Esophagus (tissue), 2 donors: ENCODE measurements around the gene SH3YL1. TPM values are rescaled to one million over a fixed set of nuclear protein-coding genes. Genes with fewer than 3 reads are reported as not detected.

Experiments used
- H3K27ac ChIP-seq, 2 donors: one replicate each; pipeline ENCODE4 v1.5.1; 2013; ENCODE audit warnings: low read depth in 2 of 2, mild to moderate bottlenecking in 2 of 2, inconsistent platforms in 1 of 2, low read length in 1 of 2, moderate library complexity in 1 of 2
- H3K27me3 ChIP-seq, 2 donors: one replicate each; pipeline ENCODE4 v1.6.1; 2013; ENCODE audit warnings: low read length in 2 of 2, control low read depth in 1 of 2, mild to moderate bottlenecking in 1 of 2; ENCODE audit not compliant: insufficient read depth in 2 of 2, control insufficient read depth in 1 of 2
- H3K36me3 ChIP-seq, 2 donors: one replicate each; pipeline ENCODE4 v1.6.1; 2013; ENCODE audit warnings: low read length in 1 of 2; ENCODE audit not compliant: control insufficient read depth in 2 of 2, insufficient read depth in 2 of 2
- H3K4me1 ChIP-seq, 2 donors: one replicate each; pipeline ENCODE4 v1.6.1; 2013; ENCODE audit warnings: low read length in 1 of 2; ENCODE audit not compliant: control insufficient read depth in 2 of 2, insufficient read depth in 2 of 2
- H3K4me3 ChIP-seq, 2 donors: one replicate each; pipeline ENCODE4 v1.5.1; 2013; ENCODE audit warnings: low read length in 2 of 2, mild to moderate bottlenecking in 2 of 2, low read depth in 1 of 2, moderate library complexity in 1 of 2
- H3K9me3 ChIP-seq, 2 donors: one replicate each; pipeline ENCODE4 v1.6.1; 2013; ENCODE audit warnings: mild to moderate bottlenecking in 2 of 2, low read depth in 1 of 2, low read length in 1 of 2, moderate library complexity in 1 of 2; ENCODE audit not compliant: control insufficient read depth in 2 of 2, insufficient read depth in 1 of 2
- WGBS, 2 donors: extraction: QIAGEN DNeasy Blood & Tissue Kit; methylation state at CpG; one replicate each; pipeline ENCODE4 v1.1.7; 2013; 5-methylcytosine and 5-hydroxymethylcytosine counted together
- polyA plus RNA-seq, 2 donors: library from polyadenylated mRNA; stranded (reverse); fragments of 200-250 nt; gene quantifications; one replicate each; pipeline ENCODE4 v1.2.3, GENCODE V29; 2013
- donor health status: healthy with polysubstance abuse.
- donor health status: Bipolar disorder and iron deficiency.

SH3YL1 gene
- polyA plus RNA-seq, 2 donors, result 57.0 to 72.5 TPM

DNA sequence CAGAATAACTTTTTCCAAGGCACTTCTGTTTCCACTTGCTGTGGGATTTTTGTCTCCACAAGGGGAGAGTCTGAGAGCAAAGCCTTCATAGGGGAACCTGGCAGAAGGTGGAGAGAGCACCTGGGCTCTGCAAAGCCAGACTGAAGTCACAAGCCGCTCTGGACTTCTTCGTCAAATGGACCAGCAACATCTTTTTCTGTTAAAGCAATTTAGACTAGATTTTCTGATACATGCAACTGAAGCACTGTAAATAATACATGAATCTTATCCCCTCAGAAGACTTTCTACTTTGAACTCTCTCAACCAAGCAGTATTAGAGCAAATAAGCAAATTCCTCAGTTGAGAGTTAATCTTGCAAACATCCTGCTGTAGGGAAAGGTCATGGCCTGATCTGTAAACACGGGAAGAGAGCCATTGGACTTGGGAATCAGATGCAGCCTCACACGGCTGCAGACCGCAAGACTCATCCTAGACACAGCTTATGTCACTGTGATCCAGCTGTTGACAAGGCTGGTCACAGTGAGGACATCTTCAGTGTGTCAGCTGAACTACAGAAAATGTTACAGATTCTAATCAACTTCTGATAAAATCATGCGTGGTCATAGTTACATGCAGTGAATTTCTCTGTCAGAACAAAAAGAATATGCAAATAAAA is 3.2 kb downstream of the SH3YL1 start:
- H3K9me3 ChIP-seq, result no peaks in the 10 kb centered on the region
- no peak overlapping the region for H3K27ac ChIP-seq
- no peaks in the 10 kb centered on the region for H3K36me3 ChIP-seq
- no peaks in the 10 kb centered on the region for H3K4me1 ChIP-seq
- no peaks in the 10 kb centered on the region for H3K27me3 ChIP-seq
- 48 to 79% methylated on average over 6 of the region's 6 CpGs for WGBS, 2 donors
- no peak overlapping the region for H3K4me3 ChIP-seq

DNA sequence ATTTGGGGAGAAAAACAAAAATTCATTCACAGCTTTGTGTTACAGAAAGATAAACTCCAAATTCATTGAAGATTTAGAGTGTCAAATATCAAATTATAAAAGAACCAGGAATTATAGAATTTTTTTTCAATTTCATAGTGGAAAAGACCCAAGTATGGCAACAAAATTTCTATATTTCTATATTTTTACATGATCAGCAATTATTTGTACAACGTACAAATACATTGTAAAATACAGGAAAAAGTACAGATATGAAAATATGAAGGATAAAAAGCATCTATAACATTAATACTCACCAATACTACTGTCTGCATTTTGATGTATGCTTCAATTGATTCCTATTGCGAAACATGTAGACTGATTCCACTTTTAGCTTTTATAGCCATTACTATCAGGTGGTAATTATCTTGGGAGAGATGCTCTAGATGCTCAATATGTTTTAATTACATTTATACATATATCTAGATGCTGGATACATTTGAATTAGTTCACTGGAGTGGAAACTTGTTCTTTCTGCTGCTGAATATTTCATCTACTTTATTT is 4.0 kb downstream of the SH3YL1 start:
- Histone ChIP-seq H3K27ac (no peak overlapping the region), H3K9me3 (no peaks in the 10 kb centered on the region), H3K4me3 (no peak overlapping the region), H3K36me3 (no peaks in the 10 kb centered on the region), H3K4me1 (no peaks in the 10 kb centered on the region), H3K27me3 (no peaks in the 10 kb centered on the region)
- WGBS, 2 donors, result 97 to 99% methylated on average over 2 of the region's 2 CpGs

DNA sequence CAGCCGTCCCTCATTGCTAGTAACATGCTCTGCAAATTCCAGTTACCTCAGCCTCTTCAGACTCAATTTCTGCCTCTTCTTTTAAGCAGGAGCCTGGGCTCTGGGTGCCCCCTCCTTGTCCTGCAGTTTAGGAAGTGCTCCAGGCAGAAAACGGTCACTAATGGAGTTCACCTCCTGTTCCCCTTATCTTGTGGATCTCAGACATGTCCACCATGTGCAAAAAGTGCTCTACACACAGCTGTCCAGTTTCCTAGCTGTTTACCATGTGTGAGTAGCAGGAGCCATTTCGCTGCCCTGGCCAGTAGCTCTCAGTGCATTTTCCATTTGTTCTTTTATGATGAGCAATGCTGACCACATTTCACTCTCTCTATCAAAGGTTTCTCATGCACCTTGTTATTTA is 4.9 kb downstream of the SH3YL1 start:
- no peaks in the 10 kb centered on the region for H3K36me3 ChIP-seq
- H3K9me3 ChIP-seq, result no peaks in the 10 kb centered on the region
- no peak overlapping the region for H3K27ac ChIP-seq
- no peaks in the 10 kb centered on the region for H3K4me1 ChIP-seq
- 92 to 95% methylated on average over 3 of the region's 3 CpGs for whole genome bisulfite sequencing, 2 donors
- no peak overlapping the region for H3K4me3 ChIP-seq
- H3K27me3 ChIP-seq, result no peaks in the 10 kb centered on the region

DNA sequence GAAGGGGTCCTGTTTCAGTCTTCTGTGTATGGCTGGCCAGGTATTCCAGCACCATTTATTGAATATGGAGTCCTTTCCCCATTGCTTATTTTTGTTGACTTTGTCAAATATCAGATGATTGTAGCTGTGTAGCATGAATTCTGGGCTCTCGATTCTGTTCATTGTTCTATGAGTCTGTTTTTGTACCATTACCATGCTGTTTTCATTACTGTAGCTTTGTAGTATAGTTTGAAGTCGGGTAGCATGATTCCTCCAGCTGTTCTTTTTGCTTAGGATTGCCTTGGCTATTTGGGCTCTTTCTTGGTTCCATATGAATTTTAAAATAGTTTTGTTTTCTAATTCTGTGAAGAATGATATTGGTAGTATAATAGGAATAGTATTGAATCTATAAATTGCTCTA is 6.0 kb downstream of the SH3YL1 start:
- no peaks in the 10 kb centered on the region for H3K36me3 ChIP-seq
- H3K27ac ChIP-seq, result no peak overlapping the region
- no peaks in the 10 kb centered on the region for H3K27me3 ChIP-seq
- no peaks in the 10 kb centered on the region for H3K4me1 ChIP-seq
- H3K9me3 ChIP-seq, result no peaks in the 10 kb centered on the region
- H3K4me3 ChIP-seq, result no peak overlapping the region
- 96% methylated on average over 2 of the region's 2 CpGs for WGBS, 2 donors

DNA sequence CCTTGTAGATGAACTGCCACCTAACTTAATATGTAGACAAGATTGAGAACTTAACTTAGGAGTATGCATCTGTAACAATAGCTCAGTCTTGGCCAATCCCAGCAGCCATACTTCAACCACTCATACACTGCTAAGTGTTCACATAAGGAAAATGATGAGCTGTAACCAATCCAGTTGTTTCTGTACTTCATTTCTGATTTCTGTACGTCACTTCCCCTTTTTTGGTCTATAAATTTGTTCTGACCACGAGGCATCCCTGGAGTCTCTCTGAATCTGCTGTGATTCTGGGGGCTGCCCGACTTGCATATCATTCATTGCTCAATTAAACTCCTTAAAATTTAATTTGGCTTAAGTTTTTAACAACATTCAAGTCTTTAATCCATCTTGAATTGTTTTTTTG is 6.4 kb downstream of the SH3YL1 start:
- no peaks in the 10 kb centered on the region for H3K9me3 ChIP-seq
- no peaks in the 10 kb centered on the region for H3K27me3 ChIP-seq
- no peak overlapping the region for H3K27ac ChIP-seq
- no peak overlapping the region for H3K4me3 ChIP-seq
- no peaks in the 10 kb centered on the region for H3K36me3 ChIP-seq
- WGBS, 2 donors, result 90 to 92% methylated on average over 3 of the region's 3 CpGs
- no peaks in the 10 kb centered on the region for H3K4me1 ChIP-seq

DNA sequence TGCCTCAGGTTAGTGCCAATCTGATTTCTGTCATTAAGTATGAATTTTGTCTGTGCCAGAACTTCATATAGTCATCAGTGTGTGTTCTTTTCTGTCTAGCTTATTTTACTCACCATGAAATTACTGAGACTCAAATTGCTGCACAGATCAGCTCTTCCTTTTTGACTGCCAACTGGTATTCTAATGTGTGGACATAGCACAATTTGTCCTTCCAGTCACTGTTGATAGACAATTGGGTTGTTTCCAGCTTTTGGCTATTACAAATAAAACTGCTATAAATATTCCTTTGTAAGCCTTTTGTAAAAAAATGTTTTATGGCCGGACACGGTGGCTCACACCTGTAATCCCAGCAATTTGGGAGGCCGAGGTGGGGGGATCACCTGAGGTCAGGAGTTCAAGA is 7.7 kb downstream of the SH3YL1 start:
- WGBS, 2 donors, result 77 to 90% methylated on average over 3 of the region's 3 CpGs

DNA sequence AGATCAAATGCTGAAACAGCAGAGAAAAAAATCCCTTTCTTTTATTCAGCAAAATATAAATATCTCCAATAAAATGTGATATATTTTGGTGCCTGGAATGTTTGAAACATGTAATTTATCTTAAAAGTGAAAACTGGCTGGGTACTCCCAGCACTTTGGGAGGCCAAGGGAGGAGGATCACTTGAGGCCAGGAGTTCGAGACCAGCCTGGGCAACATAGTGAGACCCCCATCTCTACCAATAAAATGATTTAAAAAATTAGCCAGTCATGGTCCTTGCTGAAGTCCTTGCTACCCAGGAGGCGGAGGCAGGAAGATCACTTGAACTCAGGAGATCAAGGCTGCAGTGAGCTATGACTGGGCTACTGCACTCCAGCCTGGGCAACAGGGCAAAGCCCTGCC is 8.6 kb downstream of the SH3YL1 start:
- Histone ChIP-seq H3K9me3 (no peaks in the 10 kb centered on the region), H3K36me3 (peaks cover 0 to 6% of the 10 kb centered on the region in 2 donors), H3K4me1 (no peaks in the 10 kb centered on the region), H3K4me3 (no peak overlapping the region), H3K27ac (no peak overlapping the region), H3K27me3 (no peaks in the 10 kb centered on the region)
- WGBS, 2 donors, result 94 to 98% methylated on average over 2 of the region's 2 CpGs

More for the DNA sequence above, 7.7 kb downstream of the SH3YL1 start:
- no peak overlapping the region for H3K27ac ChIP-seq
- H3K4me3 ChIP-seq, result no peak overlapping the region
- H3K4me1 ChIP-seq, result no peaks in the 10 kb centered on the region
- peaks cover 0 to 6% of the 10 kb centered on the region in 2 donors for H3K36me3 ChIP-seq
- no peaks in the 10 kb centered on the region for H3K27me3 ChIP-seq
- no peaks in the 10 kb centered on the region for H3K9me3 ChIP-seq

DNA sequence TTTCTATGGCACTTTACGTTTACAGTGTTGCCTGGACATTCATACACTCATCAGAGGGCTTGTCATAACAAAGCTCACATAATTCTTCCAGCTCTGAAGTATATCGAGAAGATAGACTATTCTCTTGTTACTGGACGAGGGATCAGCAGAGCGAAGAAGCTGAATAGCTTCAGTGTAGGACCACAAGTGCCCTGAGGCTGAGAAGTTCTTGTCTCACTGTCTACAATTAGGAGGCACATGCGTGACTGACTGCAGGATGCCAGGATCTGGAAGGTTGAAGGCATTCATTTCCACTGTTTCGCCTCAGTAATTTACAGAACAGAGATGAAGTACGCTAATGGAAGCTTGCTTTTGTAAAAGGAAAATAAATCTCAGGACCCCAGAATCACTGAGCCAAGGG is 9.6 kb downstream of the SH3YL1 start:
- Histone ChIP-seq H3K36me3 (peaks cover 0 to 11% of the 10 kb centered on the region in 2 donors), H3K27me3 (no peaks in the 10 kb centered on the region), H3K27ac (no peak overlapping the region), H3K4me3 (no peak overlapping the region), H3K9me3 (no peaks in the 10 kb centered on the region), H3K4me1 (no peaks in the 10 kb centered on the region)
- 49 to 68% methylated on average over 7 of the region's 7 CpGs for WGBS, 2 donors

DNA sequence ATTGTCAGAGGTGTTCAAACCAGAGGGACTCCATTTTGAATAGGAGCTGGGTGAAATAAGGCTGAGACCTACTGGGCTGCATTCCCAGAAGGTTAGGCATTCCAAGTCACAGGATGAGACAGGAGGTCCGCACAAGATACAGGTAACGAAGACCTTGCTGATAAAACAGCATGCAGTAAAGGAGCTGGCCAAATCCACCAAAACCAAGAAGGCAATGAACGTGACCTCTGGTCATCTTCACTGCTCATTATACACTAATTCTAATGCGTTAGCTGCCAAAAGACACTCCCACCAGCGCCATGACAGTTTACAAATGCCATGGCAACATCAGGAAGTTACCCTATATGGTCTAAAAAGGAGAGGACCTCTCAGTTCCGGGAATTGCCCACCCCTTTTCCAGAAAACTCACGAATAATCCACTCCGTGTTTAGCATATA is 10.6 kb downstream of the SH3YL1 start:
- 89 to 94% methylated on average over 8 of the region's 8 CpGs for whole genome bisulfite sequencing, 2 donors
- Histone ChIP-seq H3K4me1 (no peaks in the 10 kb centered on the region), H3K36me3 (peaks cover 0 to 14% of the 10 kb centered on the region in 2 donors), H3K27ac (no peak overlapping the region), H3K9me3 (no peaks in the 10 kb centered on the region), H3K4me3 (no peak overlapping the region), H3K27me3 (no peaks in the 10 kb centered on the region)

DNA sequence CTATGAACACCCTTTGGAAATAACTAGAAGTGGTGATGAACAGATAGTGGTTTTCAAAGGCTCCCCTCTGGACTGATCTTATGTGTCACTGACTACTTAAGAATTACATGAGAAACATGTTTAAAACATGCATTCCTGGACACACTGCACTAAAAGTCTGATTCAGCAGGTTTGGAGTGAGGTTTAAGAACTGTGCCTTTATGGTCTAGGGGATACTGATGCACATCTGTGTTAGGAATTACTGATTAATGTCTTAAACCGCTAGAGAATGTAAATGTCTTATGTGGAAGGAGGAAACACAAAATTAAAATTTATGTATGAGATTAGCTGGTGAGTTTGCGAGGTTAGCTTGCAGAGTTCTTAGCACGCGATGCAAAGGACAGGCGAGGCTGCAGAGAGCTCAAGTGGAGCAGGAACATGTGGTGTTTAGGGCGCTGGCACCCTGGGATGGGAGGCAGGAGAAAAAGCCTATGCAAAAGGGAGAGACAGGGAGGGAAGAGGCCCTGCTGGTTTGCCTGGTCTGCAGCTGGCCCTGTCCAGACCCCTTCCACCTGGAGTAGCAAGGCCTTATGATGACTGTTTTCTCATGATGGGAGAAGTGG is 11.7 kb downstream of the SH3YL1 start:
- no peaks in the 10 kb centered on the region for H3K27me3 ChIP-seq
- H3K4me3 ChIP-seq, result no peak overlapping the region
- WGBS, 2 donors, result 92 to 94% methylated on average over 6 of the region's 6 CpGs
- no peaks in the 10 kb centered on the region for H3K9me3 ChIP-seq
- H3K4me1 ChIP-seq, result no peaks in the 10 kb centered on the region
- no peak overlapping the region for H3K27ac ChIP-seq
- H3K36me3 ChIP-seq, result peaks cover 0 to 14% of the 10 kb centered on the region in 2 donors
